ENCODE data around the gene ANAPC2.

- no peak for TF ChIP-seq POLR2AphosphoS5 (IDR thresholded peaks at IDR 0.05)
- TF ChIP-seq, protein P1, sequence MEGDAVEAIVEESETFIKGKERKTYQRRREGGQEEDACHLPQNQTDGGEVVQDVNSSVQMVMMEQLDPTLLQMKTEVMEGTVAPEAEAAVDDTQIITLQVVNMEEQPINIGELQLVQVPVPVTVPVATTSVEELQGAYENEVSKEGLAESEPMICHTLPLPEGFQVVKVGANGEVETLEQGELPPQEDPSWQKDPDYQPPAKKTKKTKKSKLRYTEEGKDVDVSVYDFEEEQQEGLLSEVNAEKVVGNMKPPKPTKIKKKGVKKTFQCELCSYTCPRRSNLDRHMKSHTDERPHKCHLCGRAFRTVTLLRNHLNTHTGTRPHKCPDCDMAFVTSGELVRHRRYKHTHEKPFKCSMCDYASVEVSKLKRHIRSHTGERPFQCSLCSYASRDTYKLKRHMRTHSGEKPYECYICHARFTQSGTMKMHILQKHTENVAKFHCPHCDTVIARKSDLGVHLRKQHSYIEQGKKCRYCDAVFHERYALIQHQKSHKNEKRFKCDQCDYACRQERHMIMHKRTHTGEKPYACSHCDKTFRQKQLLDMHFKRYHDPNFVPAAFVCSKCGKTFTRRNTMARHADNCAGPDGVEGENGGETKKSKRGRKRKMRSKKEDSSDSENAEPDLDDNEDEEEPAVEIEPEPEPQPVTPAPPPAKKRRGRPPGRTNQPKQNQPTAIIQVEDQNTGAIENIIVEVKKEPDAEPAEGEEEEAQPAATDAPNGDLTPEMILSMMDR (IDR thresholded peaks at IDR 0.05 in 8 of 11, conservative IDR thresholded peaks at IDR 0.05 in 3 of 11) = no peak
- no peak for TF ChIP-seq POLR2A (IDR thresholded peaks at IDR 0.05)
These were observed 23.8 kb downstream of the ANAPC2 start for GRCh38 chr9:137164370-137165249.

Data from spleen (tissue), 7 donors.